HepG2 (cell line): Measurements from ENCODE around the gene EEF1A2. TPM values are rescaled to one million over a fixed set of nuclear protein-coding genes. Genes with fewer than 3 reads are reported as not detected.

Experiments
- CHD2 ChIP-seq: IDR thresholded peaks from 2 replicates; pipeline ENCODE4 v1.6.1; 2011; ENCODE audit warnings: low read depth, low read length, improper control_type of control experiment
- HINFP ChIP-seq: sonication (generic); formaldehyde crosslinking; IDR thresholded peaks from 2 replicates; pipeline ENCODE4 v1.4.0; 2020; ENCODE audit warnings: low read depth, mild to moderate bottlenecking, missing genetic modification reagents
- SKI ChIP-seq: fragments of 450-650 bp; IDR thresholded peaks from one replicate; pipeline ENCODE4 v1.6.1; 2018; ENCODE audit warnings: mild to moderate bottlenecking; ENCODE audit not compliant: partially characterized antibody
- ZNF121 ChIP-seq: sonication (generic); formaldehyde crosslinking; IDR thresholded peaks from 2 replicates; pipeline ENCODE4 v1.5.0; 2020; ENCODE audit warnings: mild to moderate bottlenecking, missing genetic modification reagents
- ZNF331 ChIP-seq: sonication (generic); formaldehyde crosslinking; IDR thresholded peaks from 2 replicates; pipeline ENCODE4 v1.4.0; 2020; ENCODE audit warnings: missing genetic modification reagents
- polyA plus RNA-seq, 8 experiments: library from polyadenylated mRNA; depleted of rRNA in 3 of 8; stranded (reverse) in 7 of 8; unstranded in 1 of 8; fragments of >200 nt; fragmentation: Illumina TruSeq in 4 of 8; extraction: Trizol in 4 of 8; gene quantifications; 2 replicates each; pipeline versions ENCODE4 v1.2.1 to v1.2.3, GENCODE V29; 2011 to 2016; ENCODE audit warnings: low read depth in 4 of 8, missing spikeins in 1 of 8, mixed read lengths in 1 of 8; ENCODE audit not compliant: insufficient read depth in 1 of 8
- total RNA-seq, 5 experiments: library from RNA; depleted of rRNA; stranded (reverse); fragments of >200 nt; fragmentation: Illumina TruSeq; extraction: Trizol; gene quantifications; 2 replicates each; pipeline ENCODE4 v1.2.3, GENCODE V29; 2016; ENCODE audit warnings: low read depth in 1 of 5
- TF ChIP-seq, protein P1 (sequence below): sonication (generic); formaldehyde crosslinking; IDR thresholded peaks from 2 replicates; pipeline ENCODE4 v1.5.1; 2020; ENCODE audit warnings: mild to moderate bottlenecking, missing genetic modification reagents, moderate library complexity
- TF ChIP-seq, protein P2 (sequence below): IDR thresholded peaks from 2 replicates; pipeline ENCODE4 v1.6.1; 2016; ENCODE audit warnings: missing biosample characterization, missing genetic modification reagents, low read depth
- TF ChIP-seq, protein P3 (sequence below): sonication (generic); formaldehyde crosslinking; IDR thresholded peaks from 2 replicates; pipeline ENCODE4 v1.4.0; 2020; ENCODE audit warnings: missing genetic modification reagents
- TF ChIP-seq, protein P4 (sequence below): sonication (generic); formaldehyde crosslinking; IDR thresholded peaks from 2 replicates; pipeline ENCODE4 v1.8.0; 2022; ENCODE audit warnings: missing genetic modification reagents, mild to moderate bottlenecking, moderate library complexity, borderline replicate concordance

EEF1A2 gene
- total and polyA plus RNA-seq, 2 of the 13 experiments (the other 11 are each of a cell fraction or from before 2014, with no cell fraction given) = 0.44 to 0.87 TPM

DNA sequence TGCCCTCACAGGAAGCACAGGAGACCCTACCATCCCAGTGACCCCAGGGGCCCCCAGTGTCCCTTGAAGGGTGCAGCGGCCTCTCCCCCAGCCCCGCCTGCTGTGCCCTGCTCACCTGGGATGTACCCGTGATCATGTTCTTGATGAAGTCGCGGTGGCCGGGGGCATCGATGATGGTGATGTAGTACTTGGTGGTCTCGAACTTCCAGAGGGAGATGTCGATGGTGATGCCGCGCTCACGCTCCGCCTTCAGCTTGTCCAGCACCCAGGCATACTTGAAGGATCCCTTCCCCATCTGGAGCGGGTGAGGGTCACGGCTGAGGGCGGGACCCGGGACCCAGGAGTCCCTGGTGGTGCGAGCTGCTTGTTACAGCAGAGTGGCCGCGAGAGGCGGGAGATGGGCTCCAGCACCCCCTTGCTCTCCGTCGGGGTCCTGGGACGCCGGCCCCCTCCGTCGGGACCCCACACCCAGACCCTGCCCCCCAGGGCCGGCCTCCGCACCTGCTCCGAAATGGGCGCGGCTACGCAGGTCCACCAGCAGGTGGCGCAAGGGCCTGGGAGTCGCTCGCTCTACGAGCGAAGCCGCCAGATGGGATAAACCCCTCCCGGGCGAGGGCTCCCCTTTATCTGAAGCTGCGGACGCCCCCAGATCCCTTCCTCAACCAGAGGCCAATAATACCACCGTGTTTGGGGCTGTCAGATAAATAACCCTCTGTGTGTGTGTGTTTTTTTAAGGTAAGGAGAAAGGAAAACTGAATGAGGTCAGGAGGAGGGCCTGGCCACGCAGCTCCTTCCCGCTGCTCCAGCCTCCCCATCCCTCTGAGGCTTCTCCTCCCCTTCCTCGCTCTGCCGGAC is 2.9 kb downstream of the EEF1A2 start (continued):
- TF ChIP-seq, protein P1, sequence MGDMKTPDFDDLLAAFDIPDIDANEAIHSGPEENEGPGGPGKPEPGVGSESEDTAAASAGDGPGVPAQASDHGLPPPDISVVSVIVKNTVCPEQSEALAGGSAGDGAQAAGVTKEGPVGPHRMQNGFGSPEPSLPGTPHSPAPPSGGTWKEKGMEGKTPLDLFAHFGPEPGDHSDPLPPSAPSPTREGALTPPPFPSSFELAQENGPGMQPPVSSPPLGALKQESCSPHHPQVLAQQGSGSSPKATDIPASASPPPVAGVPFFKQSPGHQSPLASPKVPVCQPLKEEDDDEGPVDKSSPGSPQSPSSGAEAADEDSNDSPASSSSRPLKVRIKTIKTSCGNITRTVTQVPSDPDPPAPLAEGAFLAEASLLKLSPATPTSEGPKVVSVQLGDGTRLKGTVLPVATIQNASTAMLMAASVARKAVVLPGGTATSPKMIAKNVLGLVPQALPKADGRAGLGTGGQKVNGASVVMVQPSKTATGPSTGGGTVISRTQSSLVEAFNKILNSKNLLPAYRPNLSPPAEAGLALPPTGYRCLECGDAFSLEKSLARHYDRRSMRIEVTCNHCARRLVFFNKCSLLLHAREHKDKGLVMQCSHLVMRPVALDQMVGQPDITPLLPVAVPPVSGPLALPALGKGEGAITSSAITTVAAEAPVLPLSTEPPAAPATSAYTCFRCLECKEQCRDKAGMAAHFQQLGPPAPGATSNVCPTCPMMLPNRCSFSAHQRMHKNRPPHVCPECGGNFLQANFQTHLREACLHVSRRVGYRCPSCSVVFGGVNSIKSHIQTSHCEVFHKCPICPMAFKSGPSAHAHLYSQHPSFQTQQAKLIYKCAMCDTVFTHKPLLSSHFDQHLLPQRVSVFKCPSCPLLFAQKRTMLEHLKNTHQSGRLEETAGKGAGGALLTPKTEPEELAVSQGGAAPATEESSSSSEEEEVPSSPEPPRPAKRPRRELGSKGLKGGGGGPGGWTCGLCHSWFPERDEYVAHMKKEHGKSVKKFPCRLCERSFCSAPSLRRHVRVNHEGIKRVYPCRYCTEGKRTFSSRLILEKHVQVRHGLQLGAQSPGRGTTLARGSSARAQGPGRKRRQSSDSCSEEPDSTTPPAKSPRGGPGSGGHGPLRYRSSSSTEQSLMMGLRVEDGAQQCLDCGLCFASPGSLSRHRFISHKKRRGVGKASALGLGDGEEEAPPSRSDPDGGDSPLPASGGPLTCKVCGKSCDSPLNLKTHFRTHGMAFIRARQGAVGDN = peak; percentile 49; the same call in 1 of the 2 replicates
- TF ChIP-seq, protein P2, sequence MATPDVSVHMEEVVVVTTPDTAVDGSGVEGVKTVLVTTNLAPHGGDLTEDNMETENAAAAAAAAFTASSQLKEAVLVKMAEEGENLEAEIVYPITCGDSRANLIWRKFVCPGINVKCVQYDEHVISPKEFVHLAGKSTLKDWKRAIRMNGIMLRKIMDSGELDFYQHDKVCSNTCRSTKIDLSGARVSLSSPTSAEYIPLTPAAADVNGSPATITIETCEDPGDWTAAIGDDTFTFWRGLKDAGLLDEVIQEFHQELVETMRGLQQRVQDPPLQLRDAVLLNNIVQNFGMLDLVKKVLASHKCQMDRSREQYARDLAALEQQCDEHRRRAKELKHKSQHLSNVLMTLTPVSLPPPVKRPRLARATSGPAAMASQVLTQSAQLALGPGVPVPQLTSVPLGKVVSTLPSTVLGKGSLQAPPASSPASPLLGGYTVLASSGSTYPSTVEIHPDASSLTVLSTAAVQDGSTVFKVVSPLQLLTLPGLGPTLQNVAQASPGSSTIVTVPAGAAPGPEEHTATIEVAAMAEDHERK (CRISPR knock-in tag) = no peak
- TF ChIP-seq CHD2 (no peak), ZNF121 (CRISPR knock-in tag) (no peak), ZNF331 (CRISPR knock-in tag) (peak; percentile 28; the same call in 1 of the 2 replicates), SKI (no peak), HINFP (CRISPR knock-in tag) (0 out of 2 replicates have a peak, but pooled peaks have one; percentile 27)
- TF ChIP-seq, protein P3, sequence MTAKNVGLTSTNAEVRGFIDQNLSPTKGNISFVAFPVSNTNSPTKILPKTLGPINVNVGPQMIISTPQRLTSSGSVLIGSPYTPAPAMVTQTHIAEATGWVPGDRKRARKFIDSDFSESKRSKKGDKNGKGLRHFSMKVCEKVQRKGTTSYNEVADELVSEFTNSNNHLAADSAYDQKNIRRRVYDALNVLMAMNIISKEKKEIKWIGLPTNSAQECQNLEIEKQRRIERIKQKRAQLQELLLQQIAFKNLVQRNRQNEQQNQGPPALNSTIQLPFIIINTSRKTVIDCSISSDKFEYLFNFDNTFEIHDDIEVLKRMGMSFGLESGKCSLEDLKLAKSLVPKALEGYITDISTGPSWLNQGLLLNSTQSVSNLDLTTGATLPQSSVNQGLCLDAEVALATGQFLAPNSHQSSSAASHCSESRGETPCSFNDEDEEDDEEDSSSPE (CRISPR knock-in tag) = peak; percentile 63; the same call in 1 of the 2 replicates
- TF ChIP-seq, protein P4, sequence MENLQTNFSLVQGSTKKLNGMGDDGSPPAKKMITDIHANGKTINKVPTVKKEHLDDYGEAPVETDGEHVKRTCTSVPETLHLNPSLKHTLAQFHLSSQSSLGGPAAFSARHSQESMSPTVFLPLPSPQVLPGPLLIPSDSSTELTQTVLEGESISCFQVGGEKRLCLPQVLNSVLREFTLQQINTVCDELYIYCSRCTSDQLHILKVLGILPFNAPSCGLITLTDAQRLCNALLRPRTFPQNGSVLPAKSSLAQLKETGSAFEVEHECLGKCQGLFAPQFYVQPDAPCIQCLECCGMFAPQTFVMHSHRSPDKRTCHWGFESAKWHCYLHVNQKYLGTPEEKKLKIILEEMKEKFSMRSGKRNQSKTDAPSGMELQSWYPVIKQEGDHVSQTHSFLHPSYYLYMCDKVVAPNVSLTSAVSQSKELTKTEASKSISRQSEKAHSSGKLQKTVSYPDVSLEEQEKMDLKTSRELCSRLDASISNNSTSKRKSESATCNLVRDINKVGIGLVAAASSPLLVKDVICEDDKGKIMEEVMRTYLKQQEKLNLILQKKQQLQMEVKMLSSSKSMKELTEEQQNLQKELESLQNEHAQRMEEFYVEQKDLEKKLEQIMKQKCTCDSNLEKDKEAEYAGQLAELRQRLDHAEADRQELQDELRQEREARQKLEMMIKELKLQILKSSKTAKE (CRISPR knock-in tag) = 0 out of 2 replicates have a peak, but pooled peaks have one; percentile 11
- TF ChIP-seq, all 625 proteins: peak for 66
